HepG2 (cell line): Measurements from ENCODE around the gene CYP27B1.

Experiments used
- ELF4 ChIP-seq: sonication (generic); formaldehyde crosslinking; IDR thresholded peaks from 2 replicates; pipeline ENCODE4 v1.5.0; 2020; ENCODE audit warnings: missing genetic modification reagents, mild to moderate bottlenecking, moderate library complexity, borderline replicate concordance
- EZH2 ChIP-seq: conservative IDR thresholded peaks from 2 replicates; pipeline ENCODE4 v1.6.1; 2012; ENCODE audit warnings: mild to moderate bottlenecking, low read depth, low read length, moderate library complexity
- HIVEP1 ChIP-seq: sonication (generic); formaldehyde crosslinking; IDR thresholded peaks from 2 replicates; pipeline ENCODE4 v1.4.0; 2020; ENCODE audit warnings: mild to moderate bottlenecking, missing genetic modification reagents
- HMGXB4 ChIP-seq, 2 experiments: sonication (generic) in 1 of 2; formaldehyde crosslinking in 1 of 2; IDR thresholded peaks; 2 replicates each; pipeline versions ENCODE4 v1.4.0 to v1.6.1; 2018 to 2020; ENCODE audit warnings: missing genetic modification reagents in 2 of 2, borderline replicate concordance in 1 of 2, low read depth in 1 of 2, mild to moderate bottlenecking in 1 of 2, missing biosample characterization in 1 of 2
- IRF1 ChIP-seq: sonication (generic); formaldehyde crosslinking; IDR thresholded peaks from 2 replicates; pipeline ENCODE4 v1.4.0; 2020; ENCODE audit warnings: low read depth, mild to moderate bottlenecking, missing genetic modification reagents
- MATR3 ChIP-seq: sonication (generic); formaldehyde crosslinking; IDR thresholded peaks from 2 replicates; pipeline ENCODE4 v1.4.0; 2020; ENCODE audit warnings: missing genetic modification reagents
- PRDM10 ChIP-seq: sonication (generic); formaldehyde crosslinking; IDR thresholded peaks from 2 replicates; pipeline ENCODE4 v1.4.0; 2020; ENCODE audit warnings: low read depth, missing genetic modification reagents
- SMARCC2 ChIP-seq: fragments of 450-650 bp; IDR thresholded peaks from 2 replicates; pipeline ENCODE4 v1.6.1; 2017; ENCODE audit warnings: antibody characterized with exemption, mild to moderate bottlenecking
- ZNF121 ChIP-seq: sonication (generic); formaldehyde crosslinking; IDR thresholded peaks from 2 replicates; pipeline ENCODE4 v1.5.0; 2020; ENCODE audit warnings: mild to moderate bottlenecking, missing genetic modification reagents
- TF ChIP-seq, protein P1 (sequence below): sonication (generic); formaldehyde crosslinking; conservative IDR thresholded peaks from 2 replicates; pipeline ENCODE4 v1.8.1; 2023; ENCODE audit warnings: missing genetic modification reagents

DNA sequence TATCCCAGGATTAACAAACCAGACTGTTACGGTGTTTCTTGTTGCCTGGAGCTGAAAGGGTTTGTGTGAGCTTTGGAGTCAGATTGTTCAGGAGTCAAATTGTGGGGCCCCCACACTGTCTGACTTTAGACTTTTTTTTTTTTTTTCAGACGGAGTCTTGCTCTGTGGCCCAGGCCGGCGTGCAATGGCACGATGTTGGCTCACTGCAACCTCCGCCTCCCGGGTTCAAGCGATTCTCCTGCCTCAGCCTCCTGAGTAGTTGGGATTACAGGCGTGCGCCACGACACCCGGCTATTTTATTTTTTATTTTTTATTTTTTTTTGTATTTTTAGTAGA is 16.6 kb upstream of the CYP27B1 start:
- TF ChIP-seq HMGXB4 (CRISPR knock-in tag; IDR thresholded peaks at IDR 0.05; ENCODE audit: borderline replicate concordance in 1 of 2, low read depth in 1 of 2) (no peak), ELF4 (no peak), IRF1 (CRISPR knock-in tag) (no peak), MATR3 (CRISPR knock-in tag) (no peak), ZNF121 (no peak), EZH2 (no peak), PRDM10 (CRISPR knock-in tag) (no peak), HIVEP1 (CRISPR knock-in tag) (no peak), SMARCC2 (no peak)
- TF ChIP-seq, protein P1, sequence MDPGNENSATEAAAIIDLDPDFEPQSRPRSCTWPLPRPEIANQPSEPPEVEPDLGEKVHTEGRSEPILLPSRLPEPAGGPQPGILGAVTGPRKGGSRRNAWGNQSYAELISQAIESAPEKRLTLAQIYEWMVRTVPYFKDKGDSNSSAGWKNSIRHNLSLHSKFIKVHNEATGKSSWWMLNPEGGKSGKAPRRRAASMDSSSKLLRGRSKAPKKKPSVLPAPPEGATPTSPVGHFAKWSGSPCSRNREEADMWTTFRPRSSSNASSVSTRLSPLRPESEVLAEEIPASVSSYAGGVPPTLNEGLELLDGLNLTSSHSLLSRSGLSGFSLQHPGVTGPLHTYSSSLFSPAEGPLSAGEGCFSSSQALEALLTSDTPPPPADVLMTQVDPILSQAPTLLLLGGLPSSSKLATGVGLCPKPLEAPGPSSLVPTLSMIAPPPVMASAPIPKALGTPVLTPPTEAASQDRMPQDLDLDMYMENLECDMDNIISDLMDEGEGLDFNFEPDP = no peak
